Measurements from ENCODE around the gene VPS13D. TPM values are rescaled to one million over a fixed set of nuclear protein-coding genes. Genes with fewer than 3 reads are reported as not detected.

Gene VPS13D
- polyA plus RNA-seq, 1 of the 3 experiments (the other 2 are of a cell fraction), result 15.0 TPM

- no peak for TF ChIP-seq MAX (IDR thresholded peaks at IDR 0.05; ENCODE audit: low read depth)
- TF ChIP-seq IRF3 (IDR thresholded peaks at IDR 0.05; ENCODE audit: low read depth, low read length), result no peak
- TF ChIP-seq USF1 (IDR thresholded peaks at IDR 0.05; ENCODE audit: borderline replicate concordance, low read depth), result no peak
- no peak for TF ChIP-seq TEAD4 (IDR thresholded peaks at IDR 0.05; ENCODE audit: borderline replicate concordance, insufficient read depth)
- TF ChIP-seq PBX3 (IDR thresholded peaks at IDR 0.05), result no peak
- TF ChIP-seq TCF12 (IDR thresholded peaks at IDR 0.05), result no peak
- TF ChIP-seq MXI1 (IDR thresholded peaks at IDR 0.05; ENCODE audit: low read depth, low read length), result no peak
- no peak for TF ChIP-seq NFIC (IDR thresholded peaks at IDR 0.05; ENCODE audit: borderline replicate concordance)
- TF ChIP-seq GATA2 (CRISPR knock-in tag; IDR thresholded peaks at IDR 0.05), result no peak
These were observed 186.9 kb downstream of the VPS13D start (continued) for GRCh38 chr1:12416744-12417143.

DNA sequence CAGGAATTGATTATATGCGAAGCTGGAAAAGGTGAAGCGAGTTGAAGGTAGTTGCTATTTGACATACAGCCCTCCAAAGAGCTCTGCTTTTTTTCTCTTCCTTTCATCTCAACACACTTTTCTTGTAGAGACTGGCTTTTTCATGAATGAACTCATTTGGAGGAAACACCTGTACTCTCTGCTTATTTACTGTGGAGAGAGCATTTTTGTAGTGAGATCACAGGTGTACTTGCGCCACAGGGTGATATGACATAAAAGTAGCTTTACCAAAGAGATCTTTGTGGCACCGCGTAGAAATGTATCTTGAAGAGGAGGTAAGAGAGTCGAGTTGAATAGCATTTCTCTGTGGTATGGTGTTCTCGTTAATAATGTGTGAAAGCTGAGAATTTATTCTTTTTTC is 187.6 kb downstream of the VPS13D start:
- TF ChIP-seq USF2 (IDR thresholded peaks at IDR 0.05; ENCODE audit: borderline replicate concordance, low read depth, low read length) (no peak), FOSL2 (IDR thresholded peaks at IDR 0.05; ENCODE audit: borderline replicate concordance, low read depth) (no peak), RFX5 (IDR thresholded peaks at IDR 0.05; ENCODE audit: low read length) (no peak), RAD21 (IDR thresholded peaks at IDR 0.05; ENCODE audit: low read length) (no peak), YY1 (IDR thresholded peaks at IDR 0.05; ENCODE audit: low read depth) (no peak), ELF1 (IDR thresholded peaks at IDR 0.05) (no peak), SMC3 (IDR thresholded peaks at IDR 0.05; ENCODE audit: low read depth, low read length) (no peak)
- TF ChIP-seq, protein P1, sequence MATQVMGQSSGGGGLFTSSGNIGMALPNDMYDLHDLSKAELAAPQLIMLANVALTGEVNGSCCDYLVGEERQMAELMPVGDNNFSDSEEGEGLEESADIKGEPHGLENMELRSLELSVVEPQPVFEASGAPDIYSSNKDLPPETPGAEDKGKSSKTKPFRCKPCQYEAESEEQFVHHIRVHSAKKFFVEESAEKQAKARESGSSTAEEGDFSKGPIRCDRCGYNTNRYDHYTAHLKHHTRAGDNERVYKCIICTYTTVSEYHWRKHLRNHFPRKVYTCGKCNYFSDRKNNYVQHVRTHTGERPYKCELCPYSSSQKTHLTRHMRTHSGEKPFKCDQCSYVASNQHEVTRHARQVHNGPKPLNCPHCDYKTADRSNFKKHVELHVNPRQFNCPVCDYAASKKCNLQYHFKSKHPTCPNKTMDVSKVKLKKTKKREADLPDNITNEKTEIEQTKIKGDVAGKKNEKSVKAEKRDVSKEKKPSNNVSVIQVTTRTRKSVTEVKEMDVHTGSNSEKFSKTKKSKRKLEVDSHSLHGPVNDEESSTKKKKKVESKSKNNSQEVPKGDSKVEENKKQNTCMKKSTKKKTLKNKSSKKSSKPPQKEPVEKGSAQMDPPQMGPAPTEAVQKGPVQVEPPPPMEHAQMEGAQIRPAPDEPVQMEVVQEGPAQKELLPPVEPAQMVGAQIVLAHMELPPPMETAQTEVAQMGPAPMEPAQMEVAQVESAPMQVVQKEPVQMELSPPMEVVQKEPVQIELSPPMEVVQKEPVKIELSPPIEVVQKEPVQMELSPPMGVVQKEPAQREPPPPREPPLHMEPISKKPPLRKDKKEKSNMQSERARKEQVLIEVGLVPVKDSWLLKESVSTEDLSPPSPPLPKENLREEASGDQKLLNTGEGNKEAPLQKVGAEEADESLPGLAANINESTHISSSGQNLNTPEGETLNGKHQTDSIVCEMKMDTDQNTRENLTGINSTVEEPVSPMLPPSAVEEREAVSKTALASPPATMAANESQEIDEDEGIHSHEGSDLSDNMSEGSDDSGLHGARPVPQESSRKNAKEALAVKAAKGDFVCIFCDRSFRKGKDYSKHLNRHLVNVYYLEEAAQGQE (IDR thresholded peaks at IDR 0.05; ENCODE audit: low read depth, low read length), result no peak
- no peaks in the 10 kb centered on the region for H3K9me2 ChIP-seq
- no peaks in the 10 kb centered on the region for H3F3A ChIP-seq (replicated peaks; ENCODE audit: insufficient read depth)
- no peaks in the 10 kb centered on the region for H3K79me2 ChIP-seq (ENCODE audit: insufficient read depth)
- POLR2A ChIA-PET, result no interaction called here
- H3K9ac ChIP-seq, result no peak overlapping the region
- WGBS (ENCODE audit: low lambda C conversion rate), result 96% methylated on average over 7 of the region's 7 CpGs
- H3K27ac ChIP-seq (ENCODE audit: low read depth in 2 of 2, low read length in 1 of 2), result no peak overlapping the region
- no peaks in the 10 kb centered on the region for H4K20me1 ChIP-seq (ENCODE audit: insufficient read depth)
- no peak overlapping the region for H3K4me2 ChIP-seq
- H3K4me1 ChIP-seq (ENCODE audit: control insufficient read depth in 1 of 2, insufficient read depth in 2 of 2, low read depth in 1 of 2, low read length in 1 of 2), result no peaks in the 10 kb centered on the region
- CTCF ChIA-PET, result no interaction called here
- H2AFZ ChIP-seq (ENCODE audit: low read depth), result no peak overlapping the region
- H3K4me3 ChIP-seq (ENCODE audit: low read depth in 2 of 2, low read length in 1 of 2), result no peak overlapping the region
- H3K9me3 ChIP-seq, result no peaks in the 10 kb centered on the region
- H3K36me3 ChIP-seq (replicated peaks in 1 of 2; ENCODE audit: control insufficient read depth in 1 of 2, insufficient read depth in 2 of 2, low read length in 1 of 2), result peaks cover 24 to 26% of the 10 kb centered on the region in 2 experiments
- H3K27me3 ChIP-seq (ENCODE audit: insufficient read depth), result no peaks in the 10 kb centered on the region
- no peak for DNase-seq

All from SK-N-SH (cell line).